ENCODE data around the gene BHLHE41. TPM values are rescaled to one million over a fixed set of nuclear protein-coding genes. Genes with fewer than 3 reads are reported as not detected.

BHLHE41 gene
- polyA plus RNA-seq, 2 of the 4 experiments (the other 2 are of a cell fraction): 0.41 to 0.81 TPM

DNA sequence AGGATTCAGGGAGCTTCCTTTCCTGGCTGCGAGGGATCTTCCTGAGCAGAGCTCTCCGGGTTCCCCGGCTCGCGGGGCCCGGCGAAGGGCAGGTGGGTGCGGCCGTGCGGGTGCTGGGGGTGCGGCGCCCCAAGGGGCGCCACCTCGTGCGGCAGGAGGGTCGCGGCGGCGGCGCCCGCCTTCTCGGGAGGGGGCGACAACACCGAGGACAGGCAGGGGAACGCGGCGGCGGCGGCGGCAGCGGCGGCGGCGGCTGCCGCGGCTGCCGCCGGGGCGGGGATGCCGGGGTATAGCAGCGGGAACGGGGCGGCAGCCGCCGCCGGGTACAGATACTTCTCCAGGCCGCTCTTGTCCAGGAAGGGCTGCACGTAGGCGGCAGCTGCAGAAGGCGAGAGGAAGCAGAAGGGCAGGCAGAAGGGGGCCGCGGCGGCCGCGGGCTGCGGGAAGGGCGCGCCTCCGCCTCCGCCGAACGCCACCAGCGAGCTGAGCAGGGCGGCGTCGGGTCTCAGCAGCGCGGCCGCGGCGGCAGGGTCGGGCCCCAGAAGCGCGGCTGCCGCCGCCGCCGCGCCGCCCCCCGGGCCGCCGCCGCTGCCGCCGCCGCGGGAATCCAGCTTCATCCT, 2.7 kb downstream of the BHLHE41 start:
- Histone ChIP-seq H3K4me2 (peak overlapping the region; percentile 95), H3K27ac (peak overlapping the region; percentile 21 to 83; a peak in 4 of 6 replicates), H3K9me3 (no peaks in the 10 kb centered on the region), H3K4me1 (peaks cover 17% of the 10 kb centered on the region), H3K4me3 (peak overlapping the region; percentile 52)
- FAIRE-seq: no peak
- TF ChIP-seq KDM1A (IDR thresholded peaks at IDR 0.05; ENCODE audit: low read depth): no peak
- TF ChIP-seq, protein P1, sequence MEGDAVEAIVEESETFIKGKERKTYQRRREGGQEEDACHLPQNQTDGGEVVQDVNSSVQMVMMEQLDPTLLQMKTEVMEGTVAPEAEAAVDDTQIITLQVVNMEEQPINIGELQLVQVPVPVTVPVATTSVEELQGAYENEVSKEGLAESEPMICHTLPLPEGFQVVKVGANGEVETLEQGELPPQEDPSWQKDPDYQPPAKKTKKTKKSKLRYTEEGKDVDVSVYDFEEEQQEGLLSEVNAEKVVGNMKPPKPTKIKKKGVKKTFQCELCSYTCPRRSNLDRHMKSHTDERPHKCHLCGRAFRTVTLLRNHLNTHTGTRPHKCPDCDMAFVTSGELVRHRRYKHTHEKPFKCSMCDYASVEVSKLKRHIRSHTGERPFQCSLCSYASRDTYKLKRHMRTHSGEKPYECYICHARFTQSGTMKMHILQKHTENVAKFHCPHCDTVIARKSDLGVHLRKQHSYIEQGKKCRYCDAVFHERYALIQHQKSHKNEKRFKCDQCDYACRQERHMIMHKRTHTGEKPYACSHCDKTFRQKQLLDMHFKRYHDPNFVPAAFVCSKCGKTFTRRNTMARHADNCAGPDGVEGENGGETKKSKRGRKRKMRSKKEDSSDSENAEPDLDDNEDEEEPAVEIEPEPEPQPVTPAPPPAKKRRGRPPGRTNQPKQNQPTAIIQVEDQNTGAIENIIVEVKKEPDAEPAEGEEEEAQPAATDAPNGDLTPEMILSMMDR (IDR thresholded peaks at IDR 0.05): peak; percentile 9; the same call in 1 of the 3 replicates
- DNase-seq (ENCODE audit: low read depth in 1 of 2, low spot score in 1 of 2): no peak
- POLR2A ChIA-PET: interaction anchor here (0.5 to 4.7 kb wide), 6 partner anchors 8 to 152 kb away, joined by 3 to 28 read pairs (median 5); no protein-coding TSS in a partner anchor
- 3% methylated on average over 25 of the region's 88 CpGs for WGBS (ENCODE audit: missing lambda C conversion rate)
- CTCF ChIA-PET: interaction anchor here (0.6 to 7.7 kb wide), 35 partner anchors 10 to 726 kb away, joined by 3 to 110 read pairs (median 4); partner anchors contain the start of gene SSPN
- ATAC-seq: peak in 1 of 2 experiments; percentile 17; a peak in 3 of 6 replicates

DNA sequence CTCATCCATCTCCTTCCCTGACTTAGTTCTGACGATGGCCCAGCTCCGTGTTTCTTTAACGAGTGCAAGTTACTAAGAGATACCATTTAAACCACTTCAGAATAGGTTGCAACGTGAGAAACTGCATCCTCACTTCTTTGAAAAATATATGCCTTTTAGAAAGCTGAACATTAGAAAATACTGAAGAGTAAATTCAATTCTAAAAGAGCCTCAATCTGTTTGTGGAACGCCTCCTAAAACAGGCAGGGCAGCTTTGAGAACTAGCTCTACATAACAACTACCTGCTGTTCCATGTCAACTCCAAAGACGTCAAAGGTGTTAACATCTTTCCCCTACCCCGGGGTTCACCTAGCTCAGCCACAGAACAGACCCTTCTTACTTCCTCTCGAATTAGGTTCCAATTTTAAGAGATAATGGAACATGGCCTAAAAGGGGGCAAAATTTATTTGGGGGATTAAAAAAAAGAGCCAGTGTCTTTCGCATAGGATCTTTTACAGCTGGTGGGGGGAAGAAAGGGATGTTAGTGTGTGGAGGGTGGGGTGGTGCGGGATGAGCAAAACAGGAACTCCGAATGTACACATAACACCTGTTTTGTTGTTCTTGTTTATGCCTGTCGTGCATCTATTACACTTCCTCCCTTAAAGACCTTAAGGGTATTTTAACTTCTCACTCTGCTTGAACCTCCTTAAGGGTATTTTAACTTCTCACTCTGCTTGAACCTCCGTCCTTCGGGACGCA, 3.3 kb downstream of the BHLHE41 start:
- ATAC-seq (no peak), DNase-seq (ENCODE audit: low read depth in 1 of 2, low spot score in 1 of 2) (no peak), FAIRE-seq (no peak)
- peaks cover 17% of the 10 kb centered on the region; the same call in 1 of the 3 replicates for H3K4me1 ChIP-seq
- H3K4me2 ChIP-seq: peak overlapping the region; percentile 95
- H3K9me3 ChIP-seq: no peaks in the 10 kb centered on the region
- 76% methylated on average over 15 of the region's 15 CpGs for whole genome bisulfite sequencing (ENCODE audit: missing lambda C conversion rate)
- ChIA-PET CTCF (interaction anchor here (0.9 to 7.7 kb wide), 16 partner anchors 11 to 581 kb away, joined by 3 to 110 read pairs (median 4); partner anchors contain the start of gene SSPN), POLR2A (interaction anchor here (1.6 to 4.7 kb wide), 2 partner anchors 7 to 153 kb away, joined by 10 to 28 read pairs; no protein-coding TSS in a partner anchor)
- peak overlapping the region; percentile 52 for H3K4me3 ChIP-seq
- TF ChIP-seq HOXB5 (CRISPR knock-in tag; IDR thresholded peaks at IDR 0.05) (no peak), GATA3 (IDR thresholded peaks at IDR 0.05; ENCODE audit: borderline replicate concordance) (no peak), RARB (CRISPR knock-in tag; IDR thresholded peaks at IDR 0.05) (no peak)
- TF ChIP-seq, protein P2, sequence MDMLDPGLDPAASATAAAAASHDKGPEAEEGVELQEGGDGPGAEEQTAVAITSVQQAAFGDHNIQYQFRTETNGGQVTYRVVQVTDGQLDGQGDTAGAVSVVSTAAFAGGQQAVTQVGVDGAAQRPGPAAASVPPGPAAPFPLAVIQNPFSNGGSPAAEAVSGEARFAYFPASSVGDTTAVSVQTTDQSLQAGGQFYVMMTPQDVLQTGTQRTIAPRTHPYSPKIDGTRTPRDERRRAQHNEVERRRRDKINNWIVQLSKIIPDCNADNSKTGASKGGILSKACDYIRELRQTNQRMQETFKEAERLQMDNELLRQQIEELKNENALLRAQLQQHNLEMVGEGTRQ (IDR thresholded peaks at IDR 0.05): no peak
- TF ChIP-seq, protein P3, sequence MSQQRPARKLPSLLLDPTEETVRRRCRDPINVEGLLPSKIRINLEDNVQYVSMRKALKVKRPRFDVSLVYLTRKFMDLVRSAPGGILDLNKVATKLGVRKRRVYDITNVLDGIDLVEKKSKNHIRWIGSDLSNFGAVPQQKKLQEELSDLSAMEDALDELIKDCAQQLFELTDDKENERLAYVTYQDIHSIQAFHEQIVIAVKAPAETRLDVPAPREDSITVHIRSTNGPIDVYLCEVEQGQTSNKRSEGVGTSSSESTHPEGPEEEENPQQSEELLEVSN (IDR thresholded peaks at IDR 0.05; ENCODE audit: borderline replicate concordance, low read depth): no peak
- H3K27ac ChIP-seq: peak overlapping the region in 1 of 2 experiments; percentile 83; a peak in 4 of 6 replicates

DNA sequence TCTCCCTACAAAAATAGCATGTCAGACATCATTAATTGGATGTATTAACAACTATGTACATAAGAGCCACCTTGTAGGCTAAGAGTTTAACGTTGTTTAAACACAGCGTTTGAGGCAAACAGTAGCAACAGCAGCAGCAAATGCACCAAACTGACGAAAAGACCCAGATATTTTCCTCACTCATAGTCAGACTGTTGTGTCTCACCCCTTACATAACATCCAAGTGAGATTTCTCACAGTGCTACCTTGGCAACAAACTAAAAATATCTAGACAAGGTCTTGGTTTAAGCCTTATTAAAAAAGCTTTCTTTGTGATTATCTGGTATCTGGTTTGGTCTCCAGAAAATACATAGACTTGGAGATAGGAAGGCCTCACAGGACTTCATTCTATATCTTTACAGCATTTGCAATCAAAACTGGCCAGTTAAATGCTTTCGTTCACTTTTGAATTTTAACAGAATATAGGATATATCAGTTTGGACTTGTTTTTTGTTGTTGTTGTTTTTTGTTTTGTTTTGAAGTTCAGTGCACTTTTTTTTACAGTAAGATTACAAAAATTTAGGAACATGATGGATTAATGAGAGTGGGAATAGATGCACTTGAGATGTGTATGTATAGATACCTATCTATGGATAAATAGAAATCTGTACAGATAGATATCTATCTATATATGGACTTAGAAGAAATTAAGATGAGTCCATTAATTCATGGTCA, 4.1 kb downstream of the BHLHE41 start:
- Histone ChIP-seq H3K27ac (no peak overlapping the region), H3K4me2 (no peak overlapping the region), H3K9me3 (no peaks in the 10 kb centered on the region), H3K4me3 (no peak overlapping the region), H3K4me1 (peaks cover 17% of the 10 kb centered on the region; the same call in 1 of the 3 replicates)
- ATAC-seq (no peak), DNase-seq (ENCODE audit: low read depth in 1 of 2, low spot score in 1 of 2) (no peak), FAIRE-seq (no peak)
- TF ChIP-seq CBX8 (IDR thresholded peaks at IDR 0.05): no peak; the same call in 1 of the 2 replicates
- TF ChIP-seq, protein P3 (IDR thresholded peaks at IDR 0.05; ENCODE audit: borderline replicate concordance, low read depth): no peak
- no peak for TF ChIP-seq ZC3H11A (IDR thresholded peaks at IDR 0.05)
- no peak for TF ChIP-seq POLR2A (IDR thresholded peaks at IDR 0.05; ENCODE audit: low read length)
- CTCF ChIA-PET: interaction anchor here (0.7 to 7.7 kb wide), 14 partner anchors 12 to 690 kb away, joined by 3 to 110 read pairs (median 6); no protein-coding TSS in a partner anchor
- 72% methylated on average over 4 of the region's 4 CpGs for WGBS (ENCODE audit: missing lambda C conversion rate)
- POLR2A ChIA-PET: interaction anchor here (0.5 to 2.6 kb wide), 2 partner anchors 149 to 154 kb away, joined by 3 to 13 read pairs; no protein-coding TSS in a partner anchor

Data from A549 (cell line).